HepG2 (cell line): Measurements from ENCODE around the gene ATP6V0E1. TPM values are rescaled to one million over a fixed set of nuclear protein-coding genes. Genes with fewer than 3 reads are reported as not detected.

Experiments
- ATAC-seq: fragments of 200-7000 bp; cut with Tn5 transposase; 3 replicates; pipeline ENCODE4 v1.9.1; 2020; ENCODE audit warnings: mild to moderate bottlenecking, moderate library complexity
- BruUV-seq: library from RNA; stranded (reverse); fragments of 400-500 nt; replicated peaks from 2 replicates; lab custom pipeline; 2021; lab: Mats Ljungman, UMichigan
- CTCF ChIA-PET: fragments of 300-600 bp; formaldehyde crosslinking; extraction: SDS; loops from one replicate; lab custom pipeline; 2021; ENCODE audit warnings: low total read pairs, inconsistent platforms, low intra/inter-chr PET ratio; lab: Yijun Ruan, JAX
- POLR2A ChIA-PET: fragments of 350-600 bp; sonication (Branson Sonifier 250); formaldehyde crosslinking; loops from one replicate; lab custom pipeline; 2020; ENCODE audit warnings: antibody characterized with exemption, inconsistent platforms; lab: Yijun Ruan, JAX
- DNase-seq: peaks from one replicate; pipeline ENCODE4 v3.0.0-alpha.2; 2015; ENCODE audit warnings: low spot score
- FAIRE-seq: peaks from 3 replicates; lab custom pipeline; 2011; peaks lifted over from hg19 to GRCh38; lab: Jason Lieb, UNC
- H2AFZ ChIP-seq: one replicate; pipeline ENCODE4 v1.6.1; 2011; ENCODE audit warnings: low read length, inconsistent platforms
- H3K27ac ChIP-seq: fragments of 300-600 bp; 3 replicates; pipeline ENCODE4 v1.8.0; 2011; ENCODE audit warnings: mixed run types, mild to moderate bottlenecking, mixed read lengths, low read length, inconsistent platforms; ENCODE audit not compliant: insufficient read depth; ENCODE audit errors: extremely low read length
- H3K27me3 ChIP-seq, 2 experiments: fragments of 200-600 bp in 1 of 2; 2 replicates in 1 of 2; 3 replicates in 1 of 2; pipeline versions ENCODE4 v1.6.0 to v1.8.0; 2011; ENCODE audit warnings: low read length in 2 of 2, mild to moderate bottlenecking in 2 of 2, moderate library complexity in 2 of 2, inconsistent platforms in 1 of 2; ENCODE audit not compliant: insufficient read depth in 2 of 2, control insufficient read depth in 1 of 2
- H3K36me3 ChIP-seq, 2 experiments: fragments of 200-600 bp in 1 of 2; replicated peaks in 1 of 2; 2 replicates in 1 of 2; 3 replicates in 1 of 2; pipeline versions ENCODE4 v1.5.1 to v1.8.0; 2011; ENCODE audit warnings: low read length in 2 of 2, inconsistent platforms in 1 of 2; ENCODE audit not compliant: insufficient read depth in 2 of 2, control insufficient read depth in 1 of 2
- H3K4me1 ChIP-seq: 2 replicates; pipeline ENCODE4 v1.5.1; 2012; ENCODE audit warnings: low read length, inconsistent platforms; ENCODE audit not compliant: insufficient read depth
- H3K4me2 ChIP-seq: 2 replicates; pipeline ENCODE4 v1.6.0; 2011; ENCODE audit warnings: low read depth, low read length, inconsistent platforms
- H3K4me3 ChIP-seq, 3 experiments: fragments of 200-600 bp in 1 of 3; sonication (generic), shearing (Covaris generic) in 1 of 3; replicated peaks in 1 of 3; 2 replicates each; pipeline ENCODE4 v1.5.1; 2011 to 2016; ENCODE audit warnings: low read length in 3 of 3, inconsistent platforms in 2 of 3, low read depth in 2 of 3, mild to moderate bottlenecking in 2 of 3, control low read depth in 1 of 3, mixed read lengths in 1 of 3; ENCODE audit not compliant: insufficient read depth in 1 of 3
- H3K79me2 ChIP-seq: one replicate; pipeline ENCODE4 v1.6.1; 2011; ENCODE audit warnings: low read length, inconsistent platforms; ENCODE audit not compliant: insufficient read depth
- H3K9ac ChIP-seq: 2 replicates; pipeline ENCODE4 v1.6.0; 2011; ENCODE audit warnings: mild to moderate bottlenecking, low read depth, low read length, inconsistent platforms; ENCODE audit not compliant: insufficient read depth
- H3K9me3 ChIP-seq: 2 replicates; pipeline ENCODE4 v1.5.1; 2012; ENCODE audit warnings: mild to moderate bottlenecking, low read length
- H4K20me1 ChIP-seq: 2 replicates; pipeline ENCODE4 v1.6.0; 2011; ENCODE audit warnings: inconsistent platforms, mild to moderate bottlenecking, low read length, moderate library complexity; ENCODE audit not compliant: insufficient read depth
- DRAP1 ChIP-seq: IDR thresholded peaks from 2 replicates; pipeline ENCODE4 v1.6.1; 2016; ENCODE audit warnings: missing genetic modification reagents, missing compliant biosample characterization
- ELF4 ChIP-seq: sonication (generic); formaldehyde crosslinking; IDR thresholded peaks from 2 replicates; pipeline ENCODE4 v1.5.0; 2020; ENCODE audit warnings: missing genetic modification reagents, mild to moderate bottlenecking, moderate library complexity, borderline replicate concordance
- FOXC1 ChIP-seq: sonication (generic); formaldehyde crosslinking; IDR thresholded peaks from 2 replicates; pipeline ENCODE4 v1.8.0; 2022; ENCODE audit warnings: mild to moderate bottlenecking, missing genetic modification reagents, borderline replicate concordance
- KLF15 ChIP-seq: sonication (generic); formaldehyde crosslinking; IDR thresholded peaks from 2 replicates; pipeline ENCODE4 v1.8.1; 2023; ENCODE audit warnings: borderline replicate concordance, mild to moderate bottlenecking, inconsistent platforms, missing genetic modification reagents, mixed read lengths
- NAIF1 ChIP-seq: sonication (generic); formaldehyde crosslinking; IDR thresholded peaks from 2 replicates; pipeline ENCODE4 v1.5.0; 2020; ENCODE audit warnings: mild to moderate bottlenecking, missing genetic modification reagents, borderline replicate concordance
- NONO ChIP-seq, 2 experiments: fragments of 450-650 bp in 1 of 2; sonication (generic) in 1 of 2; formaldehyde crosslinking in 1 of 2; IDR thresholded peaks in 1 of 2; conservative IDR thresholded peaks in 1 of 2; 2 replicates each; pipeline versions ENCODE4 v1.6.1 to v1.8.0; 2017 to 2022; ENCODE audit warnings: mild to moderate bottlenecking in 1 of 2, missing genetic modification reagents in 1 of 2, moderate library complexity in 1 of 2
- RFXAP ChIP-seq: sonication (generic); formaldehyde crosslinking; IDR thresholded peaks from 2 replicates; pipeline ENCODE4 v1.4.0; 2020; ENCODE audit warnings: missing genetic modification reagents, borderline replicate concordance
- SAP130 ChIP-seq: IDR thresholded peaks from 2 replicates; pipeline ENCODE4 v1.6.1; 2016; ENCODE audit warnings: low read depth
- SP5 ChIP-seq: IDR thresholded peaks from 2 replicates; pipeline ENCODE4 v1.6.1; 2016; ENCODE audit warnings: low read depth, borderline replicate concordance
- ZNF24 ChIP-seq: fragments of 450-650 bp; IDR thresholded peaks from 2 replicates; pipeline ENCODE4 v1.6.1; 2017; ENCODE audit warnings: antibody characterized with exemption, mild to moderate bottlenecking
- ZNF678 ChIP-seq: sonication (generic); formaldehyde crosslinking; IDR thresholded peaks from 2 replicates; pipeline ENCODE4 v1.4.0; 2020; ENCODE audit warnings: mild to moderate bottlenecking, missing genetic modification reagents
- ZNF878 ChIP-seq: sonication (generic); formaldehyde crosslinking; IDR thresholded peaks from 2 replicates; pipeline ENCODE4 v1.8.1; 2023; ENCODE audit warnings: mild to moderate bottlenecking, missing genetic modification reagents, moderate library complexity
- WGBS: methylation state at CpG from one replicate; pipeline ENCODE4 v1.1.6; 2017; ENCODE audit warnings: low lambda C conversion rate; 5-methylcytosine and 5-hydroxymethylcytosine counted together
- in situ Hi-C: cut with HindIII; loops from 2 replicates; pipeline ENCODE4 v1.10.0; 2017; ENCODE audit warnings: low pct_unique_long_range_greater_than_20kb; ENCODE audit not compliant: extremely low pct_ligation_motif_present
- intact Hi-C: fragments of 100-400 bp; cut with micrococcal nuclease; formaldehyde crosslinking; loops from one replicate; pipeline ENCODE4 v1.10.0; 2022; ENCODE audit not compliant: unreplicated experiment
- polyA plus RNA-seq, 8 experiments: library from polyadenylated mRNA; depleted of rRNA in 3 of 8; stranded (reverse) in 7 of 8; unstranded in 1 of 8; fragments of >200 nt; fragmentation: Illumina TruSeq in 4 of 8; extraction: Trizol in 4 of 8; gene quantifications; 2 replicates each; pipeline versions ENCODE4 v1.2.1 to v1.2.3, GENCODE V29; 2011 to 2016; ENCODE audit warnings: low read depth in 4 of 8, missing spikeins in 1 of 8, mixed read lengths in 1 of 8; ENCODE audit not compliant: insufficient read depth in 1 of 8
- total RNA-seq, 5 experiments: library from RNA; depleted of rRNA; stranded (reverse); fragments of >200 nt; fragmentation: Illumina TruSeq; extraction: Trizol; gene quantifications; 2 replicates each; pipeline ENCODE4 v1.2.3, GENCODE V29; 2016; ENCODE audit warnings: low read depth in 1 of 5
- TF ChIP-seq, protein P1 (sequence below): sonication (generic); formaldehyde crosslinking; IDR thresholded peaks from 2 replicates; pipeline ENCODE4 v1.4.0; 2020; ENCODE audit warnings: mild to moderate bottlenecking, missing genetic modification reagents
- TF ChIP-seq, protein P2 (sequence below): sonication (generic); formaldehyde crosslinking; IDR thresholded peaks from 2 replicates; pipeline ENCODE4 v1.4.0; 2020; ENCODE audit warnings: mild to moderate bottlenecking, missing genetic modification reagents

Gene ATP6V0E1
- total and polyA plus RNA-seq, 2 of the 13 experiments (the other 11 are each of a cell fraction or from before 2014, with no cell fraction given): 143 to 215 TPM

GRCh38 chr5:172957458-172957857 is 26.1 kb upstream of the ATP6V0E1 start:
- Histone ChIP-seq H3K4me1 (peaks cover 15% of the 10 kb centered on the region), H2AFZ (no peak overlapping the region), H3K4me2 (no peak overlapping the region), H3K4me3 (no peak overlapping the region), H3K36me3 (peaks cover 1 to 9% of the 10 kb centered on the region in 2 experiments; a peak in 3 of 5 replicates), H3K9me3 (no peaks in the 10 kb centered on the region), H4K20me1 (no peaks in the 10 kb centered on the region), H3K79me2 (peaks cover 13% of the 10 kb centered on the region), H3K27ac (no peak overlapping the region), H3K9ac (no peak overlapping the region), H3K27me3 (peaks cover 0 to 2% of the 10 kb centered on the region in 2 experiments; a peak in 1 of 5 replicates)
- POLR2A ChIA-PET: no interaction called here
- no peak for TF ChIP-seq ZNF678 (CRISPR knock-in tag)
- peak; percentile 86 for TF ChIP-seq ZNF24
- in situ Hi-C loops: no loop called here
- ATAC-seq (no peak), FAIRE-seq (no peak), DNase-seq (no peak)
- WGBS: 97% methylated on average over 5 of the region's 5 CpGs
- intact Hi-C loops: no loop called here
- CTCF ChIA-PET: no interaction called here
- no TSS peak for BruUV-seq

DNA sequence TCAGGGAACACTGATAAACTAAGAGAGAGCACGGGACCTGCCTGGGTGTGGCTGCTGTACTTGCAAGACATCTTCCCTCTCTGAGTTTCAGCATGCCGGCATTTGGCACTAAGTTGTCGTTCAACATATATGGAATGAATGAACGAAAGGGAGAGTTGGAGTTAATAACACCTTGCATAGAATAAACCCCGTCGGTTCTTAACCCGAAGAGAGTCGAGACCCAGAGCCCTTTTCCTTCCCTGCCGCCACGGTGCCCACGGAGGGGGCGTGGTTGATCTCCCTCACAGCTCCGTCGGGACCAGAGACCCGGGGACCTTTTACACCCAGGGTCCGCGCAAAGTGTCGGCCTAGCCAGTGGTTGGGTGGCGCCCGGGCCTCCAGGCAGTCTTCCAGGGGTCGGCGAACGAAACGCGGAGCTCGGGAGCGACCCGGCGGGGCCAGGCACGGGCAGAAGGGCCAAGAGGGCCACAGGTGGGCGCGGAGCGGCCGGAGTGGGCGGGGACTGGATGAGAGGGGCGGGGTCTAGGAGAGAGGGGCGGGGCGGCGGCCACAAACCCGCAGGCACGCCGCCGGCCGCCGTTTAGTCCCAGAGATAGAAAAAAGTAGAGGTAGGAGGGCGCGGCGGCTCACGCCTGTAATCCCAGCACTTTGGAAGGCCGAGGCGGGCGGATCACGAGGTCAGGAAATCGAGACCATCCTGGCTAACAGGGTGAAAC is 25.1 kb upstream of the ATP6V0E1 start:
- FAIRE-seq: no peak
- Histone ChIP-seq H3K4me3 (peak overlapping the region; percentile 81 to 99 (median 91)), H3K36me3 (peaks cover 1 to 12% of the 10 kb centered on the region in 2 experiments; a peak in 3 of 5 replicates), H3K27ac (peak overlapping the region; percentile 81), H2AFZ (no peak overlapping the region), H3K79me2 (peaks cover 13% of the 10 kb centered on the region), H3K27me3 (peaks cover 0 to 2% of the 10 kb centered on the region in 2 experiments; a peak in 1 of 5 replicates), H4K20me1 (no peaks in the 10 kb centered on the region), H3K9me3 (no peaks in the 10 kb centered on the region), H3K4me1 (peaks cover 15% of the 10 kb centered on the region), H3K4me2 (peak overlapping the region; percentile 97), H3K9ac (peak overlapping the region; percentile 98)
- ChIA-PET POLR2A (interaction anchor here (0.6 to 1.8 kb wide), 19 partner anchors 10 to 369 kb away, joined by 3 to 17 read pairs (median 4); partner anchors contain the start of genes ATP6V0E1, BNIP1 and STC2), CTCF (interaction anchor here (0.9 kb wide), 1 partner anchor 326 kb away, joined by 3 read pairs; no protein-coding TSS in a partner anchor)
- intact Hi-C loops (no loop called here), in situ Hi-C loops (no loop called here)
- 4% methylated on average over 23 of the region's 54 CpGs for WGBS
- TSS peak; percentile 74 for BruUV-seq
- DNase-seq: peak; percentile 47
- ATAC-seq: peak; percentile 88
- TF ChIP-seq DRAP1 (CRISPR knock-in tag) (no peak), SP5 (no peak), ZNF878 (CRISPR knock-in tag) (no peak), NONO (IDR thresholded peaks at IDR 0.05) (no peak), NONO (CRISPR knock-in tag; conservative IDR thresholded peaks at IDR 0.05) (peak; percentile 45; the same call in 1 of the 2 replicates), FOXC1 (CRISPR knock-in tag) (no peak), RFXAP (CRISPR knock-in tag) (no peak), KLF15 (CRISPR knock-in tag) (0 out of 2 replicates have a peak, but pooled peaks have one; percentile 6), SAP130 (CRISPR knock-in tag) (peak; percentile 11), NAIF1 (CRISPR knock-in tag) (no peak), ELF4 (CRISPR knock-in tag) (no peak)
- TF ChIP-seq, protein P1, sequence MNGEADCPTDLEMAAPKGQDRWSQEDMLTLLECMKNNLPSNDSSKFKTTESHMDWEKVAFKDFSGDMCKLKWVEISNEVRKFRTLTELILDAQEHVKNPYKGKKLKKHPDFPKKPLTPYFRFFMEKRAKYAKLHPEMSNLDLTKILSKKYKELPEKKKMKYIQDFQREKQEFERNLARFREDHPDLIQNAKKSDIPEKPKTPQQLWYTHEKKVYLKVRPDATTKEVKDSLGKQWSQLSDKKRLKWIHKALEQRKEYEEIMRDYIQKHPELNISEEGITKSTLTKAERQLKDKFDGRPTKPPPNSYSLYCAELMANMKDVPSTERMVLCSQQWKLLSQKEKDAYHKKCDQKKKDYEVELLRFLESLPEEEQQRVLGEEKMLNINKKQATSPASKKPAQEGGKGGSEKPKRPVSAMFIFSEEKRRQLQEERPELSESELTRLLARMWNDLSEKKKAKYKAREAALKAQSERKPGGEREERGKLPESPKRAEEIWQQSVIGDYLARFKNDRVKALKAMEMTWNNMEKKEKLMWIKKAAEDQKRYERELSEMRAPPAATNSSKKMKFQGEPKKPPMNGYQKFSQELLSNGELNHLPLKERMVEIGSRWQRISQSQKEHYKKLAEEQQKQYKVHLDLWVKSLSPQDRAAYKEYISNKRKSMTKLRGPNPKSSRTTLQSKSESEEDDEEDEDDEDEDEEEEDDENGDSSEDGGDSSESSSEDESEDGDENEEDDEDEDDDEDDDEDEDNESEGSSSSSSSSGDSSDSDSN: peak; percentile 19; the same call in 1 of the 2 replicates
- TF ChIP-seq, protein P2, sequence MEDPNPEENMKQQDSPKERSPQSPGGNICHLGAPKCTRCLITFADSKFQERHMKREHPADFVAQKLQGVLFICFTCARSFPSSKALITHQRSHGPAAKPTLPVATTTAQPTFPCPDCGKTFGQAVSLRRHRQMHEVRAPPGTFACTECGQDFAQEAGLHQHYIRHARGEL (CRISPR knock-in tag): no peak
